ENCODE results near the gene EME2.

The EME2 gene

DNA sequence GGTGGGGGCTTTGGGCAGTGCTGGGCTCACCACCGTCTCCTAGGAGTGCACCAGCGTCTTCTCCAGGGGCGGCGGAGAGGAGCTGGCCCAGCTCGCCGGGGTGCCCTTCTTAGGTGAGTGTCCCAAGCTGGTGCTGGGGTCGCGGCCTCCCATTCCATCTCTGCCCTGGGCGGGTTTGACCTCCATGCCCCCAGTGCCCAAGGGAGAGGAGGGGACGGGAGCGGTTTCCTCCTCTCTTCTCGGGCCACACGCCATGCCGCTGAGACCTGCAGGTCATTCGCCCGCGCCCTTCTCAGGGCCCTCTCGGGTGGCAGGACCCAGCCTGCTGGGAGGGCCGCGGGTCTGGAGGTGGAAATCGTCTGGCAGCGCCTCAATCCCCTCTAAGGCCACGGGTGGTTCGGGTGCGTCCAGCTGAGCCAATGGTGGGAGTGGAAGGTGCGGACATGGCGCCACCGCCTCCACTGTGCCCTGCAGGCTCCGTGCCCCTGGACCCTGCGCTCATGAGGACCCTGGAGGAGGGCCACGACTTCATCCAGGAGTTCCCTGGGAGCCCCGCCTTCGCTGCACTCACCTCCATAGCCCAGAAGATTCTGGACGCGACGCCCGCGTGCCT, 15.6 kb downstream of the EME2 start:
- TF ChIP-seq, protein P1, sequence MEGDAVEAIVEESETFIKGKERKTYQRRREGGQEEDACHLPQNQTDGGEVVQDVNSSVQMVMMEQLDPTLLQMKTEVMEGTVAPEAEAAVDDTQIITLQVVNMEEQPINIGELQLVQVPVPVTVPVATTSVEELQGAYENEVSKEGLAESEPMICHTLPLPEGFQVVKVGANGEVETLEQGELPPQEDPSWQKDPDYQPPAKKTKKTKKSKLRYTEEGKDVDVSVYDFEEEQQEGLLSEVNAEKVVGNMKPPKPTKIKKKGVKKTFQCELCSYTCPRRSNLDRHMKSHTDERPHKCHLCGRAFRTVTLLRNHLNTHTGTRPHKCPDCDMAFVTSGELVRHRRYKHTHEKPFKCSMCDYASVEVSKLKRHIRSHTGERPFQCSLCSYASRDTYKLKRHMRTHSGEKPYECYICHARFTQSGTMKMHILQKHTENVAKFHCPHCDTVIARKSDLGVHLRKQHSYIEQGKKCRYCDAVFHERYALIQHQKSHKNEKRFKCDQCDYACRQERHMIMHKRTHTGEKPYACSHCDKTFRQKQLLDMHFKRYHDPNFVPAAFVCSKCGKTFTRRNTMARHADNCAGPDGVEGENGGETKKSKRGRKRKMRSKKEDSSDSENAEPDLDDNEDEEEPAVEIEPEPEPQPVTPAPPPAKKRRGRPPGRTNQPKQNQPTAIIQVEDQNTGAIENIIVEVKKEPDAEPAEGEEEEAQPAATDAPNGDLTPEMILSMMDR (conservative IDR thresholded peaks at IDR 0.05), result no peak
- no peak overlapping the region for H3K27ac ChIP-seq

DNA sequence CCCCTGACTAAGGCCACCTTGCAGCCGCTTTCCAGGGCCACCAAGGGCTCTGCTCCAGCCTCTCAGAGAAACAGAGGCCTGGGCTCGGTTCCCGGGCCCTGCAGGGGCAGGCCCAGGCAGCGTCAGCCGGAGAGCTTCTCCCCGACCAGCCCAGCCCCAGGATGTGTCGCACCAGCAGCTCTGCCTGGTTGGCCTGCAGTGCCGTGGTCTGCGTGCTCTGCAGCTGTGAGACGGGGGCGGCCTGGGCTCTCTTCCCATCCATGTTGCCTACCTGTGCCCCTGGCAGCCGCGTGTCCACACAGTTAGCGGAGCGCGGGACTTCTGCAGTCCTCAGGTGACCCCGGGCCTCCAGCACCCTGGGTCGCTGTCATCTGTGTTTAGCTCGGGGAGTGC, 16.1 kb downstream of the EME2 start:
- H3K27ac ChIP-seq, result no peak overlapping the region
- TF ChIP-seq, protein P1 (conservative IDR thresholded peaks at IDR 0.05), result no peak

DNA sequence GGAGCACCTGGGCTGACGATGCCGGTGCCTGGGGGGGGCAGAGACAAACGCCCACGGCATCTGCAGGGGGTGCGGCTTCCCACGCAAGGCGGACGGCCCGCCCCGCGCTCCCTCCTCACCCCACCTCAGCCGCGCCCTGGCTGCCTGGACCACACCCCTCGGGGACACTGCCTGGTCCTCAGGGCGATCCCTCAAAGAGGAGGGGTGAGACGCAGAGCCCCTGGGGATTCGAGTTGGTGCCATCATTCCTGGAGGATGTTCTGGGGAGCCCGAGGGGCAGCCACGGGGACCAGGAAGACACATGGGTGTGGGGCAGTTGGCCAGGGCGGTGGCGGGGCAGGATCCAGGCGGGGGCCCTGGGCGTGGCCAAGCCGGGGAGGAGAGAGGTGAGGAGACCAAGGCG, 17.0 kb downstream of the EME2 start:
- no peak overlapping the region for H3K27ac ChIP-seq
- TF ChIP-seq, protein P1 (conservative IDR thresholded peaks at IDR 0.05), result no peak

DNA sequence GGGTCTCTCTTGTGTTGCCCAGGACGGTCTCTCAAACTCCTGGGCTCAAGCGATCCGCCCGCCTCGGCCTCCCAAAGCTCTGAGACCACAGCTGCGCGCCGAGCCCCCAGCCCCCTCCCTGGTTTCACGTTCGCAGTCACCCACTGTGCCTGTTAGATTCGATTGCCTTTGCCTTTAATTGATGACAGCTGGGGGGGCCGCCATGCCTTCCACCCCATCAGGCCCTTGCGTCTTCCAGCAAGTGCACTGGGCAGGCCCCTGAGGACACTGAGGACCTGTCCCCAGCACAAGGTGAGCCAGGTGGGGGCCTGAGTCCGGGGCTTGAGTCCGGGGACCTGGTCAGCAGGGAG, 17.6 kb downstream of the EME2 start:
- no peak overlapping the region for H3K27ac ChIP-seq
- TF ChIP-seq, protein P1 (conservative IDR thresholded peaks at IDR 0.05), result no peak

DNA sequence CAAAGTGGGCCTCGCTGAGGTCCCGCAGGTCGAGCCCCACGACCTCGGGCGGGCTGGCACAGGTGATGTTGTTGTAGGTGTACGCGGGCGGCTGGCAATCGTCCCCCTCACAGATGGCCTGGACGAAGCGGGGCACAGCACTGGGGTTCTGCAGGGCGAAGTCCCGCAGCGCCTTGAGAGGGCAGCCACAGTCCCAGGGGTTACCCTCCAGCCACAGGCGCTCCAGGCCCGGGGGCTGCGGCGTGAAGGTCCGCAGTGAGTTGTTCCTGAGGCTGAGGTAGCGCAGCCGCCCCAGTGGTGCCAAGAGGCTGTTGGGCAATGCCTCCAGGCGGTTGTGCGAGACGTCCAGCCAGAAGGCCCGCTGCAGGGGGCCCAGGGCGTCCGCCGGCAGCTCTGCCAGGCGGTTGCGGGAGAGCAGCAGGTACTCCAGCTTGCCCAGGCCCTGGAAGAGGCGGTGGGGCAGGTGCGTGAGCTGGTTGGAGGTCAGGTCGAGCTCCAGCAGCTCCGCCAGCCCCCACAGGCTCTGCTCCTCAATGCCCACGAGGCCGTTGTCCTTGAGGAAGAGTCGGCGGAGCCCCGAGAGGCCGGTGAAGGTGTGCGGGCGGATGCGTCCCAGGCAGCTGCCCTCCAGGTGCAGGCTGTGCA, 18.1 kb downstream of the EME2 start:
- no peak overlapping the region for H3K27ac ChIP-seq
- TF ChIP-seq, protein P1 (conservative IDR thresholded peaks at IDR 0.05), result no peak

DNA sequence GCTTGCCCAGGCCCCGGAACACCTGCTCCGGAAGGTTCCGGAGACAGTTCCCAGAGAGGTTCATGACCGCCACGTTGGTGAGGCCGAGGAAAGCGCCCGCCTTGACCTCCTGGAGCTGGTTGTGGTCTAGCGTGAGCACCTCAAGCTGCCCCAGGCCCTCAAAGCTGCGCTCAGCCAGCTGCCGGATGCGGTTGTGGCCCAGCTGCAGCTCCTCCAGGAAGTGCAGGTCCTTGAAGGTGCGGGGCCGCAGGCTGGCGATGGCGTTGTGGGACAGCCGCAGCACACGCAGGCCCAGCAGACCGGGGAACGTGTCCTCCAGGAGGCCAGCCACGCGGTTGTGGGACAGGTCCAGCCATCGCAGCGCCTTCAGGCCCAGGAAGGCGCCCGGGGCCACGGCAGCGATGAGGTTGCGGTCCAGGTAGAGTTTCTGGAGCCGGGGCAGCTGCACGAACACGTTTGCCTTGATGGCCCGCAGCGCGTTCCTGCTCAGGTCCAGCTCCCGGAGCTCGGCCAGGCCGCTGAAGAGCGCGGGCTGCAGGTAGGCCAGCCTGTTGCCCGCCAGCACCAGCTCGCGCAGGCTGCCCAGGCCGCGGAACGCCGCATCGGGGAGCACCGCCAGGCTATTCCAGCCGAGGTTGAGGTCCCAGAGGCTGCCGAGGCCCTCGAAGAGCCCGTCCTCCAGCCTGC, 18.8 kb downstream of the EME2 start:
- TF ChIP-seq, protein P1 (conservative IDR thresholded peaks at IDR 0.05), result no peak
- no peak overlapping the region for H3K27ac ChIP-seq

DNA sequence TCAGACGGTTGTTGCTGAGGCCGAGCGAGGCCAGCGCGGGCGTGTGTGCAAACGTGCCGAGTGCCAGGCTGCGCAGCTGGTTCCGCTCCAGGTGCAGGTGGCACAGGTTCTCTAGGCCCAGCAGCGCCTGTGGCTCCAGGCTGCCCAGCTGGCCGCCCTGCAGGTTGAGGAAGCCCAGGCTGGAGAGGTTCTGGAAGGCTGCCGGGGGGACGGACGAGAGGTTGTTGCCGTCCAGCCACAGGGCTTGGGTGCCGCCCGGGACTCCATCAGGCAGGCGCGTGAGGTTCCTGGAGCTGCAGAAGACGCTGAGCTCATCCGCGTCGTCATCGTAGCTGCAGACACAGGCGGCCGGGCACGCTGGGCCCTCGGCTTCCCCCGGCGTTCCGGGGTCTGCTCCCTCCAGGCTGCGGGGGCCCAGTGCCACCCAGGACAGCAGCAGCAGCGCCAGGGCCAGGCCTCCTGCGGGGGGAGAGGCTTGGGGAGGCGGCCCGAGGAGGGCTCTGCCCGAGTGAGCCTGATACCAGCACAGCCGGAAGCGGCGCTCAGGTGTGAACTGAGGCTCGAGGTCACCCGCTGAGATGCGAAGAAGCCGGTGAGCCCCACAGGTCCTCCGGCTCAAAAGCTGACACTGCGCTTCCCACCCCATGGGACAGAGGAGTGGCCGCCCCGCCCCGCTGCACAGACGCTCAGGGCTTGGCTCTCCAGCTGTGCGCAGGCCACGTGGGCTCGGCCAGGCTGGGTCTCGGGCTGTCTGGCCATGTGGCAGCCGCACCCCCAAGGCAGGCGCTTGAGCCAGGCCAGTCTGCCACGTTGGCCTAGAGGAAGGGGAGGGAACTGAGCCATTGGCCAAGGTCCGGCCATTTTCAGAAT, 19.6 kb downstream of the EME2 start:
- TF ChIP-seq, protein P1 (conservative IDR thresholded peaks at IDR 0.05), result no peak
- H3K27ac ChIP-seq, result no peak overlapping the region
